HepG2 (cell line): ENCODE data around the gene FCN3. TPM values are rescaled to one million over a fixed set of nuclear protein-coding genes. Genes with fewer than 3 reads are reported as not detected.

ENCODE experiments used
- CAMTA2 ChIP-seq: sonication (generic); formaldehyde crosslinking; IDR thresholded peaks from 2 replicates; pipeline ENCODE4 v1.4.0; 2020; ENCODE audit warnings: mild to moderate bottlenecking, missing genetic modification reagents, borderline replicate concordance
- CENPX ChIP-seq: sonication (generic); formaldehyde crosslinking; IDR thresholded peaks from 2 replicates; pipeline ENCODE4 v1.9.0; 2021; ENCODE audit warnings: mild to moderate bottlenecking, missing genetic modification reagents, moderate library complexity
- HOXA3 ChIP-seq: sonication (generic); formaldehyde crosslinking; IDR thresholded peaks from 2 replicates; pipeline ENCODE4 v1.5.0; 2020; ENCODE audit warnings: missing genetic modification reagents
- HOXA7 ChIP-seq: sonication (generic); formaldehyde crosslinking; IDR thresholded peaks from 2 replicates; pipeline ENCODE4 v1.8.1; 2022; ENCODE audit warnings: mild to moderate bottlenecking, missing genetic modification reagents, moderate library complexity
- KLF16 ChIP-seq, 2 experiments: sonication (generic) in 1 of 2; formaldehyde crosslinking in 1 of 2; IDR thresholded peaks; 2 replicates each; pipeline versions ENCODE4 v1.6.1 to v1.8.0; 2016 to 2023; ENCODE audit warnings: missing genetic modification reagents in 2 of 2, missing compliant biosample characterization in 1 of 2
- NCOA1 ChIP-seq: sonication (generic); formaldehyde crosslinking; IDR thresholded peaks from 2 replicates; pipeline ENCODE4 v1.9.0; 2021; ENCODE audit warnings: missing genetic modification reagents
- RCOR2 ChIP-seq: IDR thresholded peaks from 2 replicates; pipeline ENCODE4 v1.6.1; 2016; ENCODE audit warnings: missing biosample characterization, missing genetic modification reagents
- RXRA ChIP-seq: sonication (generic); formaldehyde crosslinking; IDR thresholded peaks from 2 replicates; pipeline ENCODE4 v1.5.1; 2020; ENCODE audit warnings: missing genetic modification reagents
- SETDB1 ChIP-seq: sonication (generic); formaldehyde crosslinking; IDR thresholded peaks from 2 replicates; pipeline ENCODE4 v1.5.1; 2020; ENCODE audit warnings: missing genetic modification reagents, mild to moderate bottlenecking, borderline replicate concordance
- SOX5 ChIP-seq: IDR thresholded peaks from 2 replicates; pipeline ENCODE4 v1.6.1; 2016; ENCODE audit warnings: borderline replicate concordance
- SRSF4 ChIP-seq: fragments of 200-400 bp; formaldehyde crosslinking; IDR thresholded peaks from one replicate; pipeline ENCODE4 v1.6.1; 2018; ENCODE audit warnings: mild to moderate bottlenecking, low read depth, low read length, moderate library complexity; ENCODE audit not compliant: poor library complexity, severe bottlenecking
- ZEB1 ChIP-seq: IDR thresholded peaks from 2 replicates; pipeline ENCODE4 v1.6.1; 2012; ENCODE audit warnings: mild to moderate bottlenecking, low read depth, inconsistent platforms; ENCODE audit not compliant: insufficient replicate concordance
- ZNF3 ChIP-seq: IDR thresholded peaks from 2 replicates; pipeline ENCODE4 v1.7.0; 2017; ENCODE audit warnings: inconsistent platforms
- ZNF326 ChIP-seq: sonication (generic); formaldehyde crosslinking; IDR thresholded peaks from 2 replicates; pipeline ENCODE4 v1.4.0; 2020; ENCODE audit warnings: missing genetic modification reagents, borderline replicate concordance
- ZNF468 ChIP-seq: sonication (generic); formaldehyde crosslinking; IDR thresholded peaks from 2 replicates; pipeline ENCODE4 v1.8.0; 2022; ENCODE audit warnings: mild to moderate bottlenecking, moderate library complexity, missing genetic modification reagents
- ZNF547 ChIP-seq: sonication (generic); formaldehyde crosslinking; IDR thresholded peaks from 2 replicates; pipeline ENCODE4 v1.5.1; 2020; ENCODE audit warnings: mild to moderate bottlenecking, missing genetic modification reagents
- ZNF557 ChIP-seq: sonication (generic); formaldehyde crosslinking; IDR thresholded peaks from 2 replicates; pipeline ENCODE4 v1.4.0; 2020; ENCODE audit warnings: missing genetic modification reagents
- ZNF660 ChIP-seq: sonication (generic); formaldehyde crosslinking; IDR thresholded peaks from 2 replicates; pipeline ENCODE4 v1.5.1; 2020; ENCODE audit warnings: mild to moderate bottlenecking, low read depth, missing genetic modification reagents, borderline replicate concordance
- ZNF772 ChIP-seq: sonication (generic); formaldehyde crosslinking; IDR thresholded peaks from 2 replicates; pipeline ENCODE4 v1.5.0; 2020; ENCODE audit warnings: mild to moderate bottlenecking, missing genetic modification reagents
- ZSCAN21 ChIP-seq: sonication (generic); formaldehyde crosslinking; IDR thresholded peaks from 2 replicates; pipeline ENCODE4 v1.8.0; 2022; ENCODE audit warnings: mild to moderate bottlenecking, missing genetic modification reagents, moderate library complexity, borderline replicate concordance
- ZZZ3 ChIP-seq: sonication (generic); formaldehyde crosslinking; IDR thresholded peaks from 2 replicates; pipeline ENCODE4 v1.4.0; 2020; ENCODE audit warnings: missing genetic modification reagents, mild to moderate bottlenecking, borderline replicate concordance
- polyA plus RNA-seq, 8 experiments: library from polyadenylated mRNA; depleted of rRNA in 3 of 8; stranded (reverse) in 7 of 8; unstranded in 1 of 8; fragments of >200 nt; fragmentation: Illumina TruSeq in 4 of 8; extraction: Trizol in 4 of 8; gene quantifications; 2 replicates each; pipeline versions ENCODE4 v1.2.1 to v1.2.3, GENCODE V29; 2011 to 2016; ENCODE audit warnings: low read depth in 4 of 8, missing spikeins in 1 of 8, mixed read lengths in 1 of 8; ENCODE audit not compliant: insufficient read depth in 1 of 8
- total RNA-seq, 5 experiments: library from RNA; depleted of rRNA; stranded (reverse); fragments of >200 nt; fragmentation: Illumina TruSeq; extraction: Trizol; gene quantifications; 2 replicates each; pipeline ENCODE4 v1.2.3, GENCODE V29; 2016; ENCODE audit warnings: low read depth in 1 of 5
- TF ChIP-seq, protein P1 (sequence below): sonication (generic); formaldehyde crosslinking; IDR thresholded peaks from 2 replicates; pipeline ENCODE4 v1.5.1; 2020; ENCODE audit warnings: mild to moderate bottlenecking, missing genetic modification reagents
- TF ChIP-seq, protein P2 (sequence below): IDR thresholded peaks from 2 replicates; pipeline ENCODE4 v1.6.1; 2012; ENCODE audit warnings: low read depth, low read length, improper control_type of control experiment

The FCN3 gene
- total and polyA plus RNA-seq, 2 of the 13 experiments (the other 11 are each of a cell fraction or from before 2014, with no cell fraction given) = not detected

DNA sequence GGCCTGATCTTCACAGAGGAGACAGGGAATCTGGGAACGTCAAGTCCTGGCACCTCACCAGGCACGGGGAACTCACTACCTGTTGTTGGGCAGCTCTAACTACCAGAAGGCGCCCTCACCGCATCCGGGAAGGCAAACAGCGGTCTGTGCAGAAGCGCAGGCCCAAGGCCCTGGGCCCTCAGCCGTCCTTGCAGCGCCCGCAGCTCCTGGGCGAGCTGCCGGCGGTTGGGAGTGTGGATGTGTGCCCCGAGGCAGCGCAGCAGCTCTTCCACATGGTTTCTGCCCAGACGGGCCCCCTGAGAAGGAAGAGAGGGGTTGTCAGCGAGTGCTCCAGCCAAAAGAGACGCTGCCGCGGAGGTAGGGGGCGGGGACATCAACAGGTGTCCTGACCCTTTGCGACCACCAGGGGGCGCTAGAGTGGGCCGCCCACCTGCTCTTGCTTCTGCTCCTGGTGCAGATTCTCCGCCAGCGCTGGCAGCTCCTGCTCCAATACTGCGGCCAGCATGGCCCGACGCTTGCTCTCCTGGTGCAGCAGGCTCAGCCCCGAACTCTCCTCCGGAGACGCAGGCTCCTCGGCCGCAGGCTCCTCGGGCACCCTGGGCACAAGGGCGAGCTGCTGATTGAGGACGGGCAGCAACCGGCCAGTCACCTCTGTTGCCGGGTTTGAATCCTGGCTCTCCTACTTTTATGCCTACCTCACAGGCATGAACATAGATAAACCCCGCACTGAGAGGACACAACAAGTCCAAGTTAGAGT is 17.2 kb downstream of the FCN3 start (continued):
- peak in 1 of 2 experiments; percentile 54; a peak in 1 of 4 replicates for TF ChIP-seq KLF16 (CRISPR knock-in tag; IDR thresholded peaks at IDR 0.05)
- TF ChIP-seq ZNF326 = no peak
- TF ChIP-seq ZNF3 (CRISPR knock-in tag) = no peak
- TF ChIP-seq SOX5 (CRISPR knock-in tag) = no peak
- TF ChIP-seq ZSCAN21 (CRISPR knock-in tag) = 0 out of 2 replicates have a peak, but pooled peaks have one; percentile 34
- 0 out of 2 replicates have a peak, but pooled peaks have one; percentile 29 for TF ChIP-seq ZNF772 (CRISPR knock-in tag)
- peak; percentile 56 for TF ChIP-seq HOXA3 (CRISPR knock-in tag)
- TF ChIP-seq, protein P1, sequence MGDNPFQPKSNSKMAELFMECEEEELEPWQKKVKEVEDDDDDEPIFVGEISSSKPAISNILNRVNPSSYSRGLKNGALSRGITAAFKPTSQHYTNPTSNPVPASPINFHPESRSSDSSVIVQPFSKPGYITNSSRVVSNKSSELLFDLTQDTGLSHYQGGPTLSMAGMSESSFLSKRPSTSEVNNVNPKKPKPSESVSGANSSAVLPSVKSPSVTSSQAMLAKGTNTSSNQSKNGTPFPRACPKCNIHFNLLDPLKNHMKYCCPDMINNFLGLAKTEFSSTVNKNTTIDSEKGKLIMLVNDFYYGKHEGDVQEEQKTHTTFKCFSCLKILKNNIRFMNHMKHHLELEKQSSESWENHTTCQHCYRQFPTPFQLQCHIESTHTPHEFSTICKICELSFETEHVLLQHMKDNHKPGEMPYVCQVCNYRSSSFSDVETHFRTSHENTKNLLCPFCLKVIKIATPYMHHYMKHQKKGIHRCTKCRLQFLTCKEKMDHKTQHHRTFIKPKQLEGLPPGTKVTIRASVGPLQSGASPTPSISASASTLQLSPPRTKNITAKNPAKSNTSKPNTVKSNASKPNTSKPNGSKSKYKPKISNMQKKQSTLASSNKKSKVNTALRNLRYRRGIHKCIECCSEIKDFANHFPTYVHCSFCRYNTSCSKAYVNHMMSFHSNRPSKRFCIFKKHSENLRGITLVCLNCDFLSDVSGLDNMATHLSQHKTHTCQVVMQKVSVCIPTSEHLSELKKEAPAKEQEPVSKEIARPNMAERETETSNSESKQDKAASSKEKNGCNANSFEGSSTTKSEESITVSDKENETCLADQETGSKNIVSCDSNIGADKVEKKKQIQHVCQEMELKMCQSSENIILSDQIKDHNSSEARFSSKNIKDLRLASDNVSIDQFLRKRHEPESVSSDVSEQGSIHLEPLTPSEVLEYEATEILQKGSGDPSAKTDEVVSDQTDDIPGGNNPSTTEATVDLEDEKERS (CRISPR knock-in tag) = no peak
- no peak for TF ChIP-seq RXRA
- no peak for TF ChIP-seq ZNF468 (CRISPR knock-in tag)
- TF ChIP-seq HOXA7 (CRISPR knock-in tag) = no peak
- TF ChIP-seq NCOA1 = no peak
- TF ChIP-seq ZNF557 (CRISPR knock-in tag) = no peak
- no peak for TF ChIP-seq SRSF4
- TF ChIP-seq, protein P2, sequence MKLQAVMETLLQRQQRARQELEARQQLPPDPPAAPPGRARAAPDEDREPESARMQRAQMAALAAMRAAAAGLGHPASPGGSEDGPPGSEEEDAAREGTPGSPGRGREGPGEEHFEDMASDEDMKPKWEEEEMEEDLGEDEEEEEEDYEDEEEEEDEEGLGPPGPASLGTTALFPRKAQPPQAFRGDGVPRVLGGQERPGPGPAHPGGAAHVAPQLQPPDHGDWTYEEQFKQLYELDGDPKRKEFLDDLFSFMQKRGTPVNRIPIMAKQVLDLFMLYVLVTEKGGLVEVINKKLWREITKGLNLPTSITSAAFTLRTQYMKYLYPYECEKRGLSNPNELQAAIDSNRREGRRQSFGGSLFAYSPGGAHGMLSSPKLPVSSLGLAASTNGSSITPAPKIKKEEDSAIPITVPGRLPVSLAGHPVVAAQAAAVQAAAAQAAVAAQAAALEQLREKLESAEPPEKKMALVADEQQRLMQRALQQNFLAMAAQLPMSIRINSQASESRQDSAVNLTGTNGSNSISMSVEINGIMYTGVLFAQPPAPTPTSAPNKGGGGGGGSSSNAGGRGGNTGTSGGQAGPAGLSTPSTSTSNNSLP = no peak
- no peak for TF ChIP-seq CAMTA2 (CRISPR knock-in tag)
- no peak for TF ChIP-seq ZEB1
- TF ChIP-seq ZZZ3 (CRISPR knock-in tag) = no peak
- TF ChIP-seq SETDB1 (CRISPR knock-in tag) = no peak
- TF ChIP-seq CENPX (CRISPR knock-in tag) = no peak
- TF ChIP-seq ZNF547 (CRISPR knock-in tag) = no peak
- no peak for TF ChIP-seq RCOR2
- TF ChIP-seq ZNF660 (CRISPR knock-in tag) = no peak
